ENCODE data around the gene UFD1. TPM values are rescaled to one million over a fixed set of nuclear protein-coding genes. Genes with fewer than 3 reads are reported as not detected.

UFD1 gene
- polyA plus RNA-seq, 3 donors, result 57.0 to 82.5 (median 68.5) TPM

DNA sequence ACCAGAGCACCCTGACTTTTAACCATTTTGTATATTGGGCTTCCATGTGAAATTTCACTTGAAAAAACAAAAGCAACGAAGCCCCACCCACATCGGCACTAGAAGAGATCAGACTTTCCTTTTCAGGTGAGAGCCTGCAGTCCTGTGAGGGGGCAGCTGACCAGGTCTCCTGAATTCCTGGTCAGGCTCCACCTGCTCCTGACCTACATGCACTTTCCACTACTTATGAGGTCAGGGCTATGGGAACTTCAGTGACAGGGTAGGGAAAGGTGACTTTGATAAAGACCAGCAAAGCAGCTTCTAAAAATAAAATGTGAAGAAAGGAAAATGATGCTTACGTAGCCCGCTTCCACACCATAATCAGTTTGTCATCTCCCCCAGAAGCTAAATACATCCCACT lies 72.1 kb downstream of the UFD1 start:
- Mint-ChIP-seq H3K9me3 (no peaks in the 10 kb centered on the region), H3K4me1 (no peaks in the 10 kb centered on the region), H3K36me3 (peaks cover 74 to 84% of the 10 kb centered on the region in 2 donors), H3K27me3 (ENCODE audit: low read depth in 3 of 3) (peaks cover 0 to 1% (median 0%) of the 10 kb centered on the region in 3 donors), H3K4me3 (no peak overlapping the region), H3K27ac (no peak overlapping the region)
- intact Hi-C loops (cut with micrococcal nuclease), result loop anchor here in 1 of 2 donors (10.0 kb wide), 1 partner anchor 58 kb away; no protein-coding TSS in a partner anchor
- Histone ChIP-seq H3K9ac (ENCODE audit: insufficient read depth, low read length, poor library complexity, severe bottlenecking) (no peak overlapping the region), H3K27me3 (ENCODE audit: control insufficient read depth in 2 of 2, insufficient read depth in 2 of 2, low read length in 2 of 2) (no peaks in the 10 kb centered on the region), H4K20me1 (ENCODE audit: insufficient read depth, low read length) (peaks cover 28% of the 10 kb centered on the region), H2AFZ (ENCODE audit: insufficient read depth, low read depth, low read length, poor library complexity, severe bottlenecking) (no peak overlapping the region), H3K4me3 (replicated peaks in 1 of 3; ENCODE audit: low read depth in 2 of 3, low read length in 3 of 3) (no peak overlapping the region), H3K27ac (ENCODE audit: low read depth in 1 of 2, low read length in 2 of 2) (no peak overlapping the region), H3K4me1 (ENCODE audit: control insufficient read depth in 1 of 2, insufficient read depth in 2 of 2, low read length in 2 of 2) (no peaks in the 10 kb centered on the region), H3K36me3 (replicated peaks in 1 of 2; ENCODE audit: control insufficient read depth in 1 of 2, insufficient read depth in 2 of 2, low read length in 2 of 2) (peaks cover 71 to 92% of the 10 kb centered on the region in 2 donors), H3K9me3 (replicated peaks in 1 of 2; ENCODE audit: control insufficient read depth in 1 of 2, insufficient read depth in 1 of 2, low read length in 2 of 2) (no peaks in the 10 kb centered on the region), H3K4me2 (replicated peaks; ENCODE audit: extremely low read depth, low read length, poor library complexity, severe bottlenecking) (no peak overlapping the region), H3K79me2 (ENCODE audit: insufficient read depth, low read length) (peaks cover 12% of the 10 kb centered on the region)
- TF ChIP-seq, protein P1, sequence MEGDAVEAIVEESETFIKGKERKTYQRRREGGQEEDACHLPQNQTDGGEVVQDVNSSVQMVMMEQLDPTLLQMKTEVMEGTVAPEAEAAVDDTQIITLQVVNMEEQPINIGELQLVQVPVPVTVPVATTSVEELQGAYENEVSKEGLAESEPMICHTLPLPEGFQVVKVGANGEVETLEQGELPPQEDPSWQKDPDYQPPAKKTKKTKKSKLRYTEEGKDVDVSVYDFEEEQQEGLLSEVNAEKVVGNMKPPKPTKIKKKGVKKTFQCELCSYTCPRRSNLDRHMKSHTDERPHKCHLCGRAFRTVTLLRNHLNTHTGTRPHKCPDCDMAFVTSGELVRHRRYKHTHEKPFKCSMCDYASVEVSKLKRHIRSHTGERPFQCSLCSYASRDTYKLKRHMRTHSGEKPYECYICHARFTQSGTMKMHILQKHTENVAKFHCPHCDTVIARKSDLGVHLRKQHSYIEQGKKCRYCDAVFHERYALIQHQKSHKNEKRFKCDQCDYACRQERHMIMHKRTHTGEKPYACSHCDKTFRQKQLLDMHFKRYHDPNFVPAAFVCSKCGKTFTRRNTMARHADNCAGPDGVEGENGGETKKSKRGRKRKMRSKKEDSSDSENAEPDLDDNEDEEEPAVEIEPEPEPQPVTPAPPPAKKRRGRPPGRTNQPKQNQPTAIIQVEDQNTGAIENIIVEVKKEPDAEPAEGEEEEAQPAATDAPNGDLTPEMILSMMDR (IDR thresholded peaks at IDR 0.05), result no peak
- 100% methylated on average over 2 of the region's 4 CpGs for whole genome bisulfite sequencing (ENCODE audit: insufficient coverage)
- no peak for DNase-seq

DNA sequence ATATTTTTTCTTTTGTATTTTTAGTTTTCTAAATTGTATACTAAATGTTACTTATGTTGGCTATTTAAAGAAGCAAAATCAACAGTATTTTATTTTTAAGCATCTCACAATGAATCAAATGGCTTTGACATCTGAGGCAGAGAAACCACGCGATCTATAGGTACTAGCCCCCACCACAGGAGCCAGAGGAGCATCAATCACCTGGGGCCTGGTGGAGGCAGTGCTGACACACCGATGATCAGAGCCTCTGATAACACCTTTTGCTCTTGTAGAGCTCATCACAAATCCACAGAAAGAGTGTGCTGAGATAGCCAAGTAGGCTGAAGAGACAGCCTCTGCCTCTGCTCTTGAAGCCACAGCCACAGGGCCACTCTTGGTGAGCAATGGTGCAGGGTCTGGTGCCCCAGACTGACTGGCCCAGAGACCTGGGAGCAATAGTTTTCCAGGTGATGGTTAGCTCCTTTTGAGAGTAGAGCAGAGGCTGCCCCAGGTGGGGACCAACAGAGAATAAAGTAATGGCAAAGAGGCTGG lies 72.6 kb downstream of the UFD1 start:
- H4K20me1 ChIP-seq (ENCODE audit: insufficient read depth, low read length), result peaks cover 24% of the 10 kb centered on the region
- H2AFZ ChIP-seq (ENCODE audit: insufficient read depth, low read depth, low read length, poor library complexity, severe bottlenecking), result no peak overlapping the region
- H3K27me3 Mint-ChIP-seq (ENCODE audit: low read depth in 3 of 3), result peaks cover 0 to 1% (median 0%) of the 10 kb centered on the region in 3 donors
- no peak overlapping the region for H3K4me3 ChIP-seq (replicated peaks in 1 of 3; ENCODE audit: low read depth in 2 of 3, low read length in 3 of 3)
- peaks cover 72 to 97% of the 10 kb centered on the region in 2 donors for H3K36me3 ChIP-seq (replicated peaks in 1 of 2; ENCODE audit: control insufficient read depth in 1 of 2, insufficient read depth in 2 of 2, low read length in 2 of 2)
- H3K27ac ChIP-seq (ENCODE audit: low read depth in 1 of 2, low read length in 2 of 2), result no peak overlapping the region
- H3K79me2 ChIP-seq (ENCODE audit: insufficient read depth, low read length), result peaks cover 7% of the 10 kb centered on the region
- H3K4me1 Mint-ChIP-seq, result no peaks in the 10 kb centered on the region
- H3K27ac Mint-ChIP-seq, result no peak overlapping the region
- intact Hi-C loops (cut with micrococcal nuclease), result loop anchor here in 1 of 2 donors (10.0 kb wide), 1 partner anchor 58 kb away; no protein-coding TSS in a partner anchor
- H3K4me3 Mint-ChIP-seq, result no peak overlapping the region
- no peaks in the 10 kb centered on the region for H3K9me3 ChIP-seq (replicated peaks in 1 of 2; ENCODE audit: control insufficient read depth in 1 of 2, insufficient read depth in 1 of 2, low read length in 2 of 2)
- no peak overlapping the region for H3K4me2 ChIP-seq (replicated peaks; ENCODE audit: extremely low read depth, low read length, poor library complexity, severe bottlenecking)
- no peak overlapping the region for H3K9ac ChIP-seq (ENCODE audit: insufficient read depth, low read length, poor library complexity, severe bottlenecking)
- peaks cover 79 to 88% of the 10 kb centered on the region in 2 donors for H3K36me3 Mint-ChIP-seq
- no peaks in the 10 kb centered on the region for H3K9me3 Mint-ChIP-seq
- H3K4me1 ChIP-seq (ENCODE audit: control insufficient read depth in 1 of 2, insufficient read depth in 2 of 2, low read length in 2 of 2), result no peaks in the 10 kb centered on the region
- no peaks in the 10 kb centered on the region for H3K27me3 ChIP-seq (ENCODE audit: control insufficient read depth in 2 of 2, insufficient read depth in 2 of 2, low read length in 2 of 2)
- no CpG with 5 or more reads among the region's 3 CpGs for WGBS (ENCODE audit: insufficient coverage)
- TF ChIP-seq, protein P1 (IDR thresholded peaks at IDR 0.05), result no peak
- DNase-seq, result no peak

All from CD14-positive monocyte (primary cell).